ENCODE results near the gene DGKG. TPM values are rescaled to one million over a fixed set of nuclear protein-coding genes. Genes with fewer than 3 reads are reported as not detected.

Gene DGKG
- total and polyA plus RNA-seq, 4 donors, result 0.84 to 7.8 (median 1.7) TPM

- peaks cover 3 to 13% (median 9%) of the 10 kb centered on the region in 4 donors for H3K4me1 ChIP-seq (ENCODE audit: control insufficient read depth in 4 of 4, insufficient read depth in 4 of 4, low read length in 3 of 4)
- H3K4me3 ChIP-seq (ENCODE audit: low read depth in 1 of 3, low read length in 3 of 3), result no peak overlapping the region
- no peaks in the 10 kb centered on the region for H3K9me3 ChIP-seq (ENCODE audit: control insufficient read depth in 4 of 4, low read length in 3 of 4)
- DNase-seq (ENCODE audit: low spot score), result no peak
- no peak overlapping the region for H3K27ac ChIP-seq (ENCODE audit: low read depth in 1 of 2, low read length in 2 of 2)
- H3K36me3 ChIP-seq (ENCODE audit: control insufficient read depth in 4 of 4, insufficient read depth in 3 of 4, low read depth in 1 of 4, low read length in 3 of 4), result no peaks in the 10 kb centered on the region
- H3K27me3 ChIP-seq (ENCODE audit: control insufficient read depth in 4 of 4, insufficient read depth in 4 of 4, low read length in 3 of 4), result no peaks in the 10 kb centered on the region
- no peak overlapping the region for H3K9ac ChIP-seq (ENCODE audit: low read depth in 1 of 2, low read length in 2 of 2)
- WGBS, result 90% methylated on average over 2 of the region's 2 CpGs
- no peak for TF ChIP-seq FOXA1 (IDR thresholded peaks at IDR 0.05)
- TF ChIP-seq JUND (IDR thresholded peaks at IDR 0.05), result no peak
- TF ChIP-seq YY1 (IDR thresholded peaks at IDR 0.05), result no peak
- TF ChIP-seq, protein P1, sequence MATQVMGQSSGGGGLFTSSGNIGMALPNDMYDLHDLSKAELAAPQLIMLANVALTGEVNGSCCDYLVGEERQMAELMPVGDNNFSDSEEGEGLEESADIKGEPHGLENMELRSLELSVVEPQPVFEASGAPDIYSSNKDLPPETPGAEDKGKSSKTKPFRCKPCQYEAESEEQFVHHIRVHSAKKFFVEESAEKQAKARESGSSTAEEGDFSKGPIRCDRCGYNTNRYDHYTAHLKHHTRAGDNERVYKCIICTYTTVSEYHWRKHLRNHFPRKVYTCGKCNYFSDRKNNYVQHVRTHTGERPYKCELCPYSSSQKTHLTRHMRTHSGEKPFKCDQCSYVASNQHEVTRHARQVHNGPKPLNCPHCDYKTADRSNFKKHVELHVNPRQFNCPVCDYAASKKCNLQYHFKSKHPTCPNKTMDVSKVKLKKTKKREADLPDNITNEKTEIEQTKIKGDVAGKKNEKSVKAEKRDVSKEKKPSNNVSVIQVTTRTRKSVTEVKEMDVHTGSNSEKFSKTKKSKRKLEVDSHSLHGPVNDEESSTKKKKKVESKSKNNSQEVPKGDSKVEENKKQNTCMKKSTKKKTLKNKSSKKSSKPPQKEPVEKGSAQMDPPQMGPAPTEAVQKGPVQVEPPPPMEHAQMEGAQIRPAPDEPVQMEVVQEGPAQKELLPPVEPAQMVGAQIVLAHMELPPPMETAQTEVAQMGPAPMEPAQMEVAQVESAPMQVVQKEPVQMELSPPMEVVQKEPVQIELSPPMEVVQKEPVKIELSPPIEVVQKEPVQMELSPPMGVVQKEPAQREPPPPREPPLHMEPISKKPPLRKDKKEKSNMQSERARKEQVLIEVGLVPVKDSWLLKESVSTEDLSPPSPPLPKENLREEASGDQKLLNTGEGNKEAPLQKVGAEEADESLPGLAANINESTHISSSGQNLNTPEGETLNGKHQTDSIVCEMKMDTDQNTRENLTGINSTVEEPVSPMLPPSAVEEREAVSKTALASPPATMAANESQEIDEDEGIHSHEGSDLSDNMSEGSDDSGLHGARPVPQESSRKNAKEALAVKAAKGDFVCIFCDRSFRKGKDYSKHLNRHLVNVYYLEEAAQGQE (IDR thresholded peaks at IDR 0.05), result no peak
- no peak for TF ChIP-seq RAD21 (IDR thresholded peaks at IDR 0.05)
- no peak for TF ChIP-seq EGR1 (IDR thresholded peaks at IDR 0.05; ENCODE audit: low read depth in 2 of 2)
- TF ChIP-seq, protein P2, sequence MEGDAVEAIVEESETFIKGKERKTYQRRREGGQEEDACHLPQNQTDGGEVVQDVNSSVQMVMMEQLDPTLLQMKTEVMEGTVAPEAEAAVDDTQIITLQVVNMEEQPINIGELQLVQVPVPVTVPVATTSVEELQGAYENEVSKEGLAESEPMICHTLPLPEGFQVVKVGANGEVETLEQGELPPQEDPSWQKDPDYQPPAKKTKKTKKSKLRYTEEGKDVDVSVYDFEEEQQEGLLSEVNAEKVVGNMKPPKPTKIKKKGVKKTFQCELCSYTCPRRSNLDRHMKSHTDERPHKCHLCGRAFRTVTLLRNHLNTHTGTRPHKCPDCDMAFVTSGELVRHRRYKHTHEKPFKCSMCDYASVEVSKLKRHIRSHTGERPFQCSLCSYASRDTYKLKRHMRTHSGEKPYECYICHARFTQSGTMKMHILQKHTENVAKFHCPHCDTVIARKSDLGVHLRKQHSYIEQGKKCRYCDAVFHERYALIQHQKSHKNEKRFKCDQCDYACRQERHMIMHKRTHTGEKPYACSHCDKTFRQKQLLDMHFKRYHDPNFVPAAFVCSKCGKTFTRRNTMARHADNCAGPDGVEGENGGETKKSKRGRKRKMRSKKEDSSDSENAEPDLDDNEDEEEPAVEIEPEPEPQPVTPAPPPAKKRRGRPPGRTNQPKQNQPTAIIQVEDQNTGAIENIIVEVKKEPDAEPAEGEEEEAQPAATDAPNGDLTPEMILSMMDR (IDR thresholded peaks at IDR 0.05; ENCODE audit: low read depth, low read length, missing input control), result no peak
- TF ChIP-seq RXRA (IDR thresholded peaks at IDR 0.05), result no peak
- TF ChIP-seq, protein P3, sequence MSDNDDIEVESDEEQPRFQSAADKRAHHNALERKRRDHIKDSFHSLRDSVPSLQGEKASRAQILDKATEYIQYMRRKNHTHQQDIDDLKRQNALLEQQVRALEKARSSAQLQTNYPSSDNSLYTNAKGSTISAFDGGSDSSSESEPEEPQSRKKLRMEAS (IDR thresholded peaks at IDR 0.05), result no peak
- TF ChIP-seq, protein P4, sequence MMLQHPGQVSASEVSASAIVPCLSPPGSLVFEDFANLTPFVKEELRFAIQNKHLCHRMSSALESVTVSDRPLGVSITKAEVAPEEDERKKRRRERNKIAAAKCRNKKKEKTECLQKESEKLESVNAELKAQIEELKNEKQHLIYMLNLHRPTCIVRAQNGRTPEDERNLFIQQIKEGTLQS (IDR thresholded peaks at IDR 0.05), result no peak
- TF ChIP-seq TAF1 (conservative IDR thresholded peaks at IDR 0.05), result no peak
- TF ChIP-seq HNF4G (IDR thresholded peaks at IDR 0.05), result no peak
- TF ChIP-seq NR2F2 (IDR thresholded peaks at IDR 0.05), result no peak
- TF ChIP-seq GABPA (IDR thresholded peaks at IDR 0.05 in 1 of 2, conservative IDR thresholded peaks at IDR 0.05 in 1 of 2), result no peak
Observed at GRCh38 chr3:186237915-186238314, 124.1 kb downstream of the DGKG start.

- DNase-seq (ENCODE audit: low spot score), result no peak
- H3K4me3 ChIP-seq (ENCODE audit: low read depth in 1 of 3, low read length in 3 of 3), result no peak overlapping the region
- no peaks in the 10 kb centered on the region for H3K27me3 ChIP-seq (ENCODE audit: control insufficient read depth in 4 of 4, insufficient read depth in 4 of 4, low read length in 3 of 4)
- TF ChIP-seq SP1 (IDR thresholded peaks at IDR 0.05) (no peak), NR2F2 (IDR thresholded peaks at IDR 0.05) (no peak), GABPA (IDR thresholded peaks at IDR 0.05 in 1 of 2, conservative IDR thresholded peaks at IDR 0.05 in 1 of 2) (no peak), EGR1 (IDR thresholded peaks at IDR 0.05; ENCODE audit: low read depth in 2 of 2) (no peak), HNF4A (conservative IDR thresholded peaks at IDR 0.05) (no peak), JUND (IDR thresholded peaks at IDR 0.05) (no peak), YY1 (IDR thresholded peaks at IDR 0.05) (no peak), HNF4G (IDR thresholded peaks at IDR 0.05) (no peak)
- TF ChIP-seq, protein P3 (IDR thresholded peaks at IDR 0.05), result no peak
- TF ChIP-seq, protein P2 (IDR thresholded peaks at IDR 0.05; ENCODE audit: low read depth, low read length, missing input control), result no peak
- TF ChIP-seq, protein P5, sequence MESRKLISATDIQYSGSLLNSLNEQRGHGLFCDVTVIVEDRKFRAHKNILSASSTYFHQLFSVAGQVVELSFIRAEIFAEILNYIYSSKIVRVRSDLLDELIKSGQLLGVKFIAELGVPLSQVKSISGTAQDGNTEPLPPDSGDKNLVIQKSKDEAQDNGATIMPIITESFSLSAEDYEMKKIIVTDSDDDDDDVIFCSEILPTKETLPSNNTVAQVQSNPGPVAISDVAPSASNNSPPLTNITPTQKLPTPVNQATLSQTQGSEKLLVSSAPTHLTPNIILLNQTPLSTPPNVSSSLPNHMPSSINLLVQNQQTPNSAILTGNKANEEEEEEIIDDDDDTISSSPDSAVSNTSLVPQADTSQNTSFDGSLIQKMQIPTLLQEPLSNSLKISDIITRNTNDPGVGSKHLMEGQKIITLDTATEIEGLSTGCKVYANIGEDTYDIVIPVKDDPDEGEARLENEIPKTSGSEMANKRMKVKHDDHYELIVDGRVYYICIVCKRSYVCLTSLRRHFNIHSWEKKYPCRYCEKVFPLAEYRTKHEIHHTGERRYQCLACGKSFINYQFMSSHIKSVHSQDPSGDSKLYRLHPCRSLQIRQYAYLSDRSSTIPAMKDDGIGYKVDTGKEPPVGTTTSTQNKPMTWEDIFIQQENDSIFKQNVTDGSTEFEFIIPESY (IDR thresholded peaks at IDR 0.05), result no peak
- no peaks in the 10 kb centered on the region for H3K36me3 ChIP-seq (ENCODE audit: control insufficient read depth in 4 of 4, insufficient read depth in 3 of 4, low read depth in 1 of 4, low read length in 3 of 4)
- H3K9me3 ChIP-seq (ENCODE audit: control insufficient read depth in 4 of 4, low read length in 3 of 4), result no peaks in the 10 kb centered on the region
- H3K9ac ChIP-seq (ENCODE audit: low read depth in 1 of 2, low read length in 2 of 2), result no peak overlapping the region
- H3K4me1 ChIP-seq (ENCODE audit: control insufficient read depth in 4 of 4, insufficient read depth in 4 of 4, low read length in 3 of 4), result no peaks in the 10 kb centered on the region
- no peak overlapping the region for H3K27ac ChIP-seq (ENCODE audit: low read depth in 1 of 2, low read length in 2 of 2)
- WGBS, result 94% methylated on average over 6 of the region's 6 CpGs
Observed at GRCh38 chr3:186236357-186237020, 125.5 kb downstream of the DGKG start.

All from liver (tissue), 9 donors.